Fibroblast of skin of back (primary cell): Measurements from ENCODE around the gene SLC26A2.

ENCODE experiments used
- DNase-seq: peaks from one replicate; pipeline ENCODE4 v3.0.0-alpha.2; 2013

SLC26A2 gene

GRCh38 chr5:149962601-149963300 is 2.2 kb downstream of the SLC26A2 start:
- no peak for DNase-seq

- DNase-seq = no peak
These were observed 3.2 kb downstream of the SLC26A2 start for GRCh38 chr5:149963729-149964128.

DNA sequence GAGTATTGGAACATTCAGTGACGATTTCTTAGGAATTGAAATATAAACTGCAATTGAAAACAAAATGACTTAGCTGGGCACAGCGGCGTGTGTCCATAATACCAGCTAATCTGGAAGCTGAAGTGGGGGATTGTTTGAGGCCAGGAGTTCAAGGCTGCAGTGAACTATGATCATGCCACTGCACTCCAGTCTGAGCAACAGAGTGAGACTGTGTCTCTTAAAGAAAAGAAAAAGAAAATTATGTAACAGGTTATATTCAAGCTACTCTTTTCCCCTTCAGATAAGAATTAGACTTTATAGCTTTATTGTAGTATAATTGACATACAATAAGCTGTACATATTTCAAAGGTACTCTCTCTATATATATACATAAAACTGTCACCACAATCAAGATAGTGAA is 6.4 kb downstream of the SLC26A2 start:
- DNase-seq = no peak

- no peak for DNase-seq
These were observed 8.8 kb downstream of the SLC26A2 start for GRCh38 chr5:149969181-149969930.

DNA sequence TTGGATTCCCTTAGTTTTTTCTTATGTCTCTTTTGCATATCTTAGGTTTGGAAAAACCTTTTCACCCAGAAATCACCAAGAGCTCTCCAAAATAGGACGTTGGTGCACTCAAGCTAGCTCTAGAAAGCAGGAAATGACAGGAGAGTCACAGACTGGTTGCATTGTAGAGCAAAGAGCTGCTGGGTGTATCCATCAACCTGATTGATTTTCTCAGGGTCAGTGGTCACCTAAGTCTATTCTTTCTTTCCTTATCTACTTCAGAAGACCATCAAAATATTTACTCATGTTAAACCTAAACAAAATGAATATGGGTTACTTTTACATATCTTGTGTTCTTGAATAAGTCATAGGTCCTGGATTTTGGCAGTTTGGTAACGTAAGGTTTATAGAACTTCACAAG is 14.9 kb downstream of the SLC26A2 start:
- DNase-seq = no peak

GRCh38 chr5:149979896-149980295 is 19.3 kb downstream of the SLC26A2 start:
- DNase-seq = no peak

- DNase-seq = no peak
These were observed 20.6 kb downstream of the SLC26A2 start for GRCh38 chr5:149981206-149981605.

DNA sequence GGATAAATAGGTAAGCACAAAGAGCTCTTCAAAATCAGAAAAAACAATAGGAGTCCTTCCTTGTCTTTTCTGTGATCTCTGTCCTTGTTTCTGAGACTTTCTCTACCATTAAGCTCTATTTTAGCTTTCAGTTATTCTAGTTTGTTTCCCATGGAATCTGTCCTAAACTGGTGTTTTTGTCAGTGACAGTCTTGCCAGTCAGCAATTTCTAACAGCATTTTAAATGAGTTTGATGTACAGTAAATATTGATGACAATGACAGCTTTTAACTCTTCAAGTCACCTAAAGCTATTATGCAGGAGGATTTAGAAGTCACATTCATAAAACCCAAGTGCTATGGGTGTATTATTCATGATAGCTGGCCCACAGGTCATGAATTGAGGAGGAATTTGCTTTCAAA is 21.9 kb downstream of the SLC26A2 start:
- DNase-seq = no peak

DNA sequence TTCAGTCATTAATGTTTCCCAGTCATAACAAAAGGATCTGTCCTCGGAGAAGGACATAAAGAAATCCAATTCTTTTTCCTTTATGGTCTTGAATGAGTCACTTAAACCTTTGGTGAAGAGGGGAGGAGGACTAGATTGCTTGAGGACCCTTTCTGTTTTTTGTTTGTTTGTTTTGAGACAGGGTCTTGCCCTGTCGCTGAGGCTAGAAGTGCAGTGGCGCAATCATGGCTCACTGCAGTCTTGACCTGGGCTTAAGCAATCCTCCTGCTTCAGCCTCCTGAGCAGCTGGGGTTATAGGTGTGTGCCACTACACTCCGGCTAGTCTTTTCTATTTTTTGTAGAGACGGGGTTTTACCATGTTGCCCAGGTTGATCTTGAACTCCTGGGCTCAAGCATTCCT is 27.6 kb downstream of the SLC26A2 start:
- no peak for DNase-seq

DNA sequence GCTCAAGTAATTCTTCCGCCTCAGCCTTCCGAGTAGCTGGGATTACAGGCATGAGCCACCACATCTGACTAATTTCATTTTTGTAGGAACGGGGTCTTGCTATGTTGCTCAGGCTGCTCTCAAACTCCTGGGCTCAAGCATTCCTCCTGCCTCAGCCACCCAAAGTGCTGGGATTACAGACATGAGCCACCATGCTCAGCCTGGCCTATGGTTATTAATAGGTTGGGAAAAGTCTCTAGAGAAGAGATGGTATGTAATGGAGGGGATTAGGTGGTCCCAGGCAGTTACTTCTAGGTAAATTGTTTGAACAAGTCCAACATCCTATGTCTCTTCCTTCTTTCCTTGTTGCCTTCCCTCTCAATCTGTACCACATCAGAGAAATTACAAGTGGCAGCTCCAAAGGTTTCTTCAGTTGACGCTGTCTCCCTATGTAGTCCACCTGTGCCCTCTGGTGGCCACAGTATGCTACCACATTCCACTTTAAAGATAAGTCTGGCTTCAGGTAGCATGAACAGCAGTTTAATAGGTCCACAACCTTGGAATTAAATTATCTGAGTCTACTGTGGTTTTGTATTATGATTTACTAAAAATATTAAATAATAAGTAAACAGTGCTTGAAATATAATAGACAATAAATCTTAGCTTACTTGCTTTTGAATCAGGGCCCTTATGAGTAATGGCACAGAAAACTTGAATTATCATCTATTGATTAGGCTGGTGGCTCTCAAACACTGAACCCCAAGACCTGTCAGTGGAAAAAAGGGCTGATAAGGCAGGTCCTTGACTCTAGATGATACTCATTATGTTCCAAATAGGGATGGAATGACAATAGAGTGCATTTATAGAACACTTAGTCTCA is 30.2 kb downstream of the SLC26A2 start:
- peak; percentile 69 for DNase-seq

DNA sequence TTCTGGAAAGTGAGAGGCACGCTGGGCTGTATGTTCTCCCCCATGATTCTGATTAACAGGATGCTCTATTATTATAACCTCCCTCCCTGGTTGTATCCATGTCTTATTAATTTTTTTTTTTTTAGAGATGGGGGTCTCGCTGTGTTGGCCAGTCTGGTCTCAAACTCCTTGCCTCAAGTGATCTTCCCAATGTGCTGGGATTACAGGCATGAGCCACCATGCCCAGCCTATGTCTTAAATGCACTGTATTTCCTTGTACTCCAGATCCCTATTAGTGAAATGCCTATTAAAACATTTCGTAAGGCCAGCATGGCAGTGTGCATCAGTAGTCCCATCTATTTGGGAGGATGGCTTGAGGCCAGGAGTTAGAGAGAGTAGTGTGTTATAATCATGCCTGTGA is 32.9 kb downstream of the SLC26A2 start:
- no peak for DNase-seq

GRCh38 chr5:149995385-149996204 is 35.0 kb downstream of the SLC26A2 start:
- DNase-seq = no peak

GRCh38 chr5:149996205-149996890 is 35.8 kb downstream of the SLC26A2 start:
- DNase-seq = no peak

GRCh38 chr5:149998281-149998680 is 37.7 kb downstream of the SLC26A2 start:
- no peak for DNase-seq

GRCh38 chr5:149999359-149999758 is 38.8 kb downstream of the SLC26A2 start:
- no peak for DNase-seq

- DNase-seq = no peak
These were observed 39.3 kb downstream of the SLC26A2 start for GRCh38 chr5:149999866-150000255.

GRCh38 chr5:150000256-150000989 is 39.9 kb downstream of the SLC26A2 start, which contains the start of the genes HMGXB3 and TIGD6:
HMGXB3 (plus strand) TSS chr5:150000739; CDS start chr5:150004853, 4,114 bp downstream.
TIGD6 (minus strand) TSS chr5:150000654; CDS start chr5:149996348, 4,306 bp downstream.
- DNase-seq = peak; percentile 95

DNA sequence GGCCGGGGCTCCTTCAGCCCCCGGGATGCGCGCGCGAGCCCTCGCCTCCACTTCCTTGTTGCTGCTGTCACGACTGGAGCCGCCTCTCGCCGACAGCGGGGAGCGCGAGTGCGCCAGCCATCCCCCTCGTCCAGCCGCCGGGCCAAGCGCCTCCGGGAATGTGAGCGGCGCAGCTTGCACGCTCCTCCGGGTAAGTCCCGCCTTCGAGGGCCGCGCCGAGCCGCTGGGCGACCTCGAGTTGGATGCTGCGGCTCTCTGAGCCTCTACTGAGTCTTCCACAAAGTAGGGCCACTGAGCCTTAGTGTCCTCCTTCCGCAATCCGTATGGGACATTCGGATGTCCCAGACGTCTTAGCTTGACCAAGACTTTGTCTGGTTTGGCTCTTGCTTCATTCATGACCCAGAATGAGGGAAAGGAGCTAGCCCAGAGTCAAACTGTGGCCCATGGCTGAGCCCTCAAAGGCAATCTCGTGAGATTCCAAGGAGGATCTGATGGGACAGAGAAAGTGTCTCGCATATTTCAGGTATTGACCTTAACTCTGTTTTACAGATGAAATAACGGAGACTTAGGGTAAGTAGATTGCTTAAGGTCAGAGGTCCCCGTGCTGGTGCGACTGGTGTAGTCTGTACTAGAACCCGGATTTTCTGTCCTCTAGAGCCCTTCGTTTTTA is 40.6 kb downstream of the SLC26A2 start:
- peak; percentile 41 for DNase-seq

- DNase-seq = peak; percentile 81
These were observed 41.3 kb downstream of the SLC26A2 start for GRCh38 chr5:150001660-150002486.
